WTC11 (cell line): ENCODE measurements around the gene STARD5. TPM values are rescaled to one million over a fixed set of nuclear protein-coding genes. Genes with fewer than 3 reads are reported as not detected.

Source experiments
- ATAC-seq: fragments of 200-7000 bp; cut with Tn5 transposase; 2 replicates; pipeline ENCODE4 v1.10.0; 2021; ENCODE audit warnings: mild to moderate bottlenecking, moderate library complexity
- CTCF ChIA-PET: fragments of 300-600 bp; sonication (Branson Sonifier 250); formaldehyde crosslinking; loops from one replicate; lab custom pipeline; 2021; ENCODE audit warnings: antibody characterized with exemption; lab: Charles Lee
- POLR2A ChIA-PET: fragments of 350-600 bp; sonication (Branson Sonifier 250); formaldehyde crosslinking; loops from one replicate; lab custom pipeline; 2021; ENCODE audit warnings: antibody characterized with exemption; lab: Charles Lee
- DNase-seq: peaks from one replicate; pipeline ENCODE4 v3.0.0; 2021; ENCODE audit warnings: low spot score
- H3K27ac Mint-ChIP-seq: 2 replicates; pipeline ENCODE4 v1.8.0; 2021; ENCODE audit warnings: mixed read lengths
- H3K27me3 Mint-ChIP-seq: 2 replicates; pipeline ENCODE4 v1.8.0; 2021; ENCODE audit warnings: low read depth, mild to moderate bottlenecking, moderate library complexity, mixed read lengths
- H3K36me3 Mint-ChIP-seq: 2 replicates; pipeline ENCODE4 v1.8.0; 2021; ENCODE audit warnings: mixed read lengths
- H3K4me1 Mint-ChIP-seq: 2 replicates; pipeline ENCODE4 v1.8.0; 2022; ENCODE audit warnings: mixed read lengths
- H3K4me3 Mint-ChIP-seq: 2 replicates; pipeline ENCODE4 v1.8.0; 2021; ENCODE audit warnings: mild to moderate bottlenecking, moderate library complexity, mixed read lengths
- H3K9me3 Mint-ChIP-seq: 2 replicates; pipeline ENCODE4 v1.8.0; 2021; ENCODE audit warnings: mixed read lengths
- ATF1 ChIP-seq: sonication (generic); formaldehyde crosslinking; IDR thresholded peaks from 2 replicates; pipeline ENCODE4 v1.8.1; 2023; ENCODE audit warnings: mild to moderate bottlenecking, moderate library complexity, missing genetic modification reagents
- CREB1 ChIP-seq: sonication (generic); formaldehyde crosslinking; IDR thresholded peaks from 2 replicates; pipeline ENCODE4 v1.8.0; 2023; ENCODE audit warnings: mild to moderate bottlenecking, missing genetic modification reagents
- CREM ChIP-seq: sonication (generic); formaldehyde crosslinking; IDR thresholded peaks from 2 replicates; pipeline ENCODE4 v1.8.1; 2022; ENCODE audit warnings: mild to moderate bottlenecking, missing genetic modification reagents, moderate library complexity
- ELF4 ChIP-seq: sonication (generic); formaldehyde crosslinking; IDR thresholded peaks from 2 replicates; pipeline ENCODE4 v1.8.1; 2022; ENCODE audit warnings: low read depth, mild to moderate bottlenecking, moderate library complexity, missing genetic modification reagents
- IRF2 ChIP-seq: sonication (generic); formaldehyde crosslinking; IDR thresholded peaks from 2 replicates; pipeline ENCODE4 v1.8.0; 2022; ENCODE audit warnings: low read depth, missing genetic modification reagents, borderline replicate concordance
- KAT7 ChIP-seq: sonication (generic); formaldehyde crosslinking; IDR thresholded peaks from 2 replicates; pipeline ENCODE4 v1.8.1; 2023; ENCODE audit warnings: missing genetic modification reagents, mild to moderate bottlenecking, borderline replicate concordance
- PRRX2 ChIP-seq: fragments of 250-450 bp; sonication (Bioruptor Pico); IDR thresholded peaks from 2 replicates; pipeline ENCODE4 v1.8.0; 2021; ENCODE audit warnings: mild to moderate bottlenecking
- SP1 ChIP-seq: sonication (generic); formaldehyde crosslinking; conservative IDR thresholded peaks from 2 replicates; pipeline ENCODE4 v1.8.1; 2022; ENCODE audit warnings: missing genetic modification reagents
- TCF7 ChIP-seq: sonication (generic); formaldehyde crosslinking; IDR thresholded peaks from 2 replicates; pipeline ENCODE4 v1.8.0; 2022; ENCODE audit warnings: mild to moderate bottlenecking, low read depth, missing genetic modification reagents, moderate library complexity
- TEAD1 ChIP-seq: sonication (generic); formaldehyde crosslinking; IDR thresholded peaks from 2 replicates; pipeline ENCODE4 v1.8.0; 2022; ENCODE audit warnings: mild to moderate bottlenecking, missing genetic modification reagents
- ZBTB21 ChIP-seq: sonication (generic); formaldehyde crosslinking; IDR thresholded peaks from 2 replicates; pipeline ENCODE4 v1.8.1; 2023; ENCODE audit warnings: mild to moderate bottlenecking, missing genetic modification reagents, borderline replicate concordance
- ZNF138 ChIP-seq: sonication (generic); formaldehyde crosslinking; conservative IDR thresholded peaks from 2 replicates; pipeline ENCODE4 v1.8.1; 2022; ENCODE audit warnings: mild to moderate bottlenecking, moderate library complexity, missing genetic modification reagents
- ZNF219 ChIP-seq: sonication (generic); formaldehyde crosslinking; IDR thresholded peaks from 2 replicates; pipeline ENCODE4 v1.8.0; 2023; ENCODE audit warnings: missing genetic modification reagents, mild to moderate bottlenecking, borderline replicate concordance
- ZNF396 ChIP-seq: fragments of 250-450 bp; sonication (Bioruptor Pico); IDR thresholded peaks from 2 replicates; pipeline ENCODE4 v1.8.0; 2021; ENCODE audit warnings: mild to moderate bottlenecking, moderate library complexity, borderline replicate concordance
- total RNA-seq: library from RNA; stranded (reverse); gene quantifications from 3 replicates; pipeline ENCODE4 v1.2.3, GENCODE V29; 2021
- TF ChIP-seq, protein P1 (sequence below): sonication (generic); formaldehyde crosslinking; IDR thresholded peaks from 2 replicates; pipeline ENCODE4 v1.8.1; 2023; ENCODE audit warnings: mild to moderate bottlenecking, missing genetic modification reagents, moderate library complexity
- TF ChIP-seq, protein P2 (sequence below): sonication (generic); formaldehyde crosslinking; conservative IDR thresholded peaks from 2 replicates; pipeline ENCODE4 v1.8.1; 2023; ENCODE audit warnings: mild to moderate bottlenecking, low read depth, missing genetic modification reagents, moderate library complexity
- TF ChIP-seq, protein P3 (sequence below): sonication (generic); formaldehyde crosslinking; IDR thresholded peaks from 2 replicates; pipeline ENCODE4 v1.8.1; 2023; ENCODE audit warnings: mild to moderate bottlenecking, missing genetic modification reagents
- TF ChIP-seq, protein P4 (sequence below): fragments of 250-450 bp; sonication (Bioruptor Pico); IDR thresholded peaks from 2 replicates; pipeline ENCODE4 v1.9.0; 2021; ENCODE audit warnings: mild to moderate bottlenecking
- TF ChIP-seq, protein P5 (sequence below): sonication (generic); formaldehyde crosslinking; IDR thresholded peaks from 2 replicates; pipeline ENCODE4 v1.8.1; 2023; ENCODE audit warnings: mild to moderate bottlenecking, missing genetic modification reagents
- TF ChIP-seq, protein P6 (sequence below): sonication (generic); formaldehyde crosslinking; IDR thresholded peaks from 2 replicates; pipeline ENCODE4 v1.8.0; 2023; ENCODE audit warnings: missing genetic modification reagents, mild to moderate bottlenecking, borderline replicate concordance

STARD5 gene
- total RNA-seq, 1 experiment from 2014 or later = 6.8 TPM

DNA sequence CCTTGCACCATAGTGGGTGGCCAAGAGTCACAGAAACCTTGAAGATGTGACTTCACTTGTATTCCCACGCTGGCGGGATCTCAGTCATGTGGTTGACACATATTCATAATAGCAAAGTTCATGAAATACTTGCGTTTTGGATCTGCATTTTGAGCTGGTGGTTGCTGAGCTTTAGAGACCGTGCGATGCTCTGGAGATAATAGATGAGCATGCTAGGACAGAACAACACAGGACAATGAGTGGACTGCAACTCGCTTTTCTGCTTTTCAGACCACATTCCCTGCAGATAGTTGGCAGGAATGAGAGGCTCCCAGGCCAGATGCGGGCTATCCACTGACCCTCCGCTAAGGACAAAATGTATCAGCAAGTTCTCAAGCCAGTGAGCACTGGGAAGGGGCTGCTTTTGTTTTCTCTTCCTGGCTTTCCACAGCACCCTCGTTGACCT, 13.8 kb upstream of the STARD5 start:
- no peak for TF ChIP-seq CREM
- no peak for TF ChIP-seq ZNF138
- TF ChIP-seq, protein P1, sequence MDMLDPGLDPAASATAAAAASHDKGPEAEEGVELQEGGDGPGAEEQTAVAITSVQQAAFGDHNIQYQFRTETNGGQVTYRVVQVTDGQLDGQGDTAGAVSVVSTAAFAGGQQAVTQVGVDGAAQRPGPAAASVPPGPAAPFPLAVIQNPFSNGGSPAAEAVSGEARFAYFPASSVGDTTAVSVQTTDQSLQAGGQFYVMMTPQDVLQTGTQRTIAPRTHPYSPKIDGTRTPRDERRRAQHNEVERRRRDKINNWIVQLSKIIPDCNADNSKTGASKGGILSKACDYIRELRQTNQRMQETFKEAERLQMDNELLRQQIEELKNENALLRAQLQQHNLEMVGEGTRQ = no peak
- no peak for TF ChIP-seq TCF7 (CRISPR knock-in tag)
- Mint-ChIP-seq H3K27me3 (no peaks in the 10 kb centered on the region), H3K4me3 (no peak overlapping the region), H3K4me1 (no peaks in the 10 kb centered on the region), H3K36me3 (no peaks in the 10 kb centered on the region), H3K9me3 (no peaks in the 10 kb centered on the region), H3K27ac (no peak overlapping the region)
- POLR2A ChIA-PET = no interaction called here
- ATAC-seq (no peak), DNase-seq (no peak)
- CTCF ChIA-PET = interaction anchor here (1.2 to 2.1 kb wide), 2 partner anchors 11 to 72 kb away, joined by 3 to 5 read pairs; no protein-coding TSS in a partner anchor

DNA sequence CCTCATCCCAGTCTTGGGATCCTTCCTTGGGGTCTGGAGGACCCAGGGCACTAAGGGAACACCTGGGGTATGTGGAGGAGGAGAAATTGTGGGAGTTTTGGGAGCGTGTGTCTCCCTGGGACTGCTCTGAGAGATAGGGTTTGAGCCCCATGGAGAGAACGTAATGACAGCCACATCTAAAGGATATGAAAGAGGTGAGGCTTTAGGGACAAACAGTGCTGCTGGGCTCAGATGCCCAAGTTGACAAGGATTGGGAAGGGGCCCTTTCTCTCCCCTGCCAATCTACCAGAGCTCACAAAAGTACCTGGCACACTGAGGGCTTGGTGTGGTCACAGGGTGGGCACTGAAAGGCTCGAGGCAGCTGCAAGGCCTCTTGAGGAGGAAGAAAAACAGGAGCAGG, 13.3 kb upstream of the STARD5 start:
- H3K4me1 Mint-ChIP-seq = no peaks in the 10 kb centered on the region
- no peaks in the 10 kb centered on the region for H3K9me3 Mint-ChIP-seq
- no peak for ATAC-seq
- no peak overlapping the region for H3K4me3 Mint-ChIP-seq
- DNase-seq = no peak
- POLR2A ChIA-PET = no interaction called here
- no peaks in the 10 kb centered on the region for H3K27me3 Mint-ChIP-seq
- H3K36me3 Mint-ChIP-seq = no peaks in the 10 kb centered on the region
- CTCF ChIA-PET = interaction anchor here (0.7 to 1.7 kb wide), 6 partner anchors 10 to 71 kb away, joined by 3 to 8 read pairs (median 4); partner anchors contain the start of gene STARD5
- H3K27ac Mint-ChIP-seq = no peak overlapping the region
- TF ChIP-seq ZNF219 (CRISPR knock-in tag) (no peak), PRRX2 (CRISPR knock-in tag) (no peak), ZNF396 (CRISPR knock-in tag) (no peak), IRF2 (CRISPR knock-in tag) (no peak), ATF1 (CRISPR knock-in tag) (no peak), CREB1 (CRISPR knock-in tag) (no peak), TCF7 (CRISPR knock-in tag) (no peak), TEAD1 (CRISPR knock-in tag) (no peak), SP1 (CRISPR knock-in tag) (no peak), ZBTB21 (CRISPR knock-in tag) (no peak), KAT7 (no peak), ELF4 (CRISPR knock-in tag) (no peak)
- TF ChIP-seq, protein P2, sequence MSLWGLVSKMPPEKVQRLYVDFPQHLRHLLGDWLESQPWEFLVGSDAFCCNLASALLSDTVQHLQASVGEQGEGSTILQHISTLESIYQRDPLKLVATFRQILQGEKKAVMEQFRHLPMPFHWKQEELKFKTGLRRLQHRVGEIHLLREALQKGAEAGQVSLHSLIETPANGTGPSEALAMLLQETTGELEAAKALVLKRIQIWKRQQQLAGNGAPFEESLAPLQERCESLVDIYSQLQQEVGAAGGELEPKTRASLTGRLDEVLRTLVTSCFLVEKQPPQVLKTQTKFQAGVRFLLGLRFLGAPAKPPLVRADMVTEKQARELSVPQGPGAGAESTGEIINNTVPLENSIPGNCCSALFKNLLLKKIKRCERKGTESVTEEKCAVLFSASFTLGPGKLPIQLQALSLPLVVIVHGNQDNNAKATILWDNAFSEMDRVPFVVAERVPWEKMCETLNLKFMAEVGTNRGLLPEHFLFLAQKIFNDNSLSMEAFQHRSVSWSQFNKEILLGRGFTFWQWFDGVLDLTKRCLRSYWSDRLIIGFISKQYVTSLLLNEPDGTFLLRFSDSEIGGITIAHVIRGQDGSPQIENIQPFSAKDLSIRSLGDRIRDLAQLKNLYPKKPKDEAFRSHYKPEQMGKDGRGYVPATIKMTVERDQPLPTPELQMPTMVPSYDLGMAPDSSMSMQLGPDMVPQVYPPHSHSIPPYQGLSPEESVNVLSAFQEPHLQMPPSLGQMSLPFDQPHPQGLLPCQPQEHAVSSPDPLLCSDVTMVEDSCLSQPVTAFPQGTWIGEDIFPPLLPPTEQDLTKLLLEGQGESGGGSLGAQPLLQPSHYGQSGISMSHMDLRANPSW (CRISPR knock-in tag) = no peak
- TF ChIP-seq, protein P3, sequence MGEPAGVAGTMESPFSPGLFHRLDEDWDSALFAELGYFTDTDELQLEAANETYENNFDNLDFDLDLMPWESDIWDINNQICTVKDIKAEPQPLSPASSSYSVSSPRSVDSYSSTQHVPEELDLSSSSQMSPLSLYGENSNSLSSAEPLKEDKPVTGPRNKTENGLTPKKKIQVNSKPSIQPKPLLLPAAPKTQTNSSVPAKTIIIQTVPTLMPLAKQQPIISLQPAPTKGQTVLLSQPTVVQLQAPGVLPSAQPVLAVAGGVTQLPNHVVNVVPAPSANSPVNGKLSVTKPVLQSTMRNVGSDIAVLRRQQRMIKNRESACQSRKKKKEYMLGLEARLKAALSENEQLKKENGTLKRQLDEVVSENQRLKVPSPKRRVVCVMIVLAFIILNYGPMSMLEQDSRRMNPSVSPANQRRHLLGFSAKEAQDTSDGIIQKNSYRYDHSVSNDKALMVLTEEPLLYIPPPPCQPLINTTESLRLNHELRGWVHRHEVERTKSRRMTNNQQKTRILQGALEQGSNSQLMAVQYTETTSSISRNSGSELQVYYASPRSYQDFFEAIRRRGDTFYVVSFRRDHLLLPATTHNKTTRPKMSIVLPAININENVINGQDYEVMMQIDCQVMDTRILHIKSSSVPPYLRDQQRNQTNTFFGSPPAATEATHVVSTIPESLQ (CRISPR knock-in tag) = no peak
- TF ChIP-seq, protein P4, sequence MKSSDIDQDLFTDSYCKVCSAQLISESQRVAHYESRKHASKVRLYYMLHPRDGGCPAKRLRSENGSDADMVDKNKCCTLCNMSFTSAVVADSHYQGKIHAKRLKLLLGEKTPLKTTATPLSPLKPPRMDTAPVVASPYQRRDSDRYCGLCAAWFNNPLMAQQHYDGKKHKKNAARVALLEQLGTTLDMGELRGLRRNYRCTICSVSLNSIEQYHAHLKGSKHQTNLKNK (CRISPR knock-in tag) = no peak
- TF ChIP-seq, protein P1 = no peak
- TF ChIP-seq, protein P5, sequence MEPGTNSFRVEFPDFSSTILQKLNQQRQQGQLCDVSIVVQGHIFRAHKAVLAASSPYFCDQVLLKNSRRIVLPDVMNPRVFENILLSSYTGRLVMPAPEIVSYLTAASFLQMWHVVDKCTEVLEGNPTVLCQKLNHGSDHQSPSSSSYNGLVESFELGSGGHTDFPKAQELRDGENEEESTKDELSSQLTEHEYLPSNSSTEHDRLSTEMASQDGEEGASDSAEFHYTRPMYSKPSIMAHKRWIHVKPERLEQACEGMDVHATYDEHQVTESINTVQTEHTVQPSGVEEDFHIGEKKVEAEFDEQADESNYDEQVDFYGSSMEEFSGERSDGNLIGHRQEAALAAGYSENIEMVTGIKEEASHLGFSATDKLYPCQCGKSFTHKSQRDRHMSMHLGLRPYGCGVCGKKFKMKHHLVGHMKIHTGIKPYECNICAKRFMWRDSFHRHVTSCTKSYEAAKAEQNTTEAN (CRISPR knock-in tag) = no peak
- TF ChIP-seq, protein P6, sequence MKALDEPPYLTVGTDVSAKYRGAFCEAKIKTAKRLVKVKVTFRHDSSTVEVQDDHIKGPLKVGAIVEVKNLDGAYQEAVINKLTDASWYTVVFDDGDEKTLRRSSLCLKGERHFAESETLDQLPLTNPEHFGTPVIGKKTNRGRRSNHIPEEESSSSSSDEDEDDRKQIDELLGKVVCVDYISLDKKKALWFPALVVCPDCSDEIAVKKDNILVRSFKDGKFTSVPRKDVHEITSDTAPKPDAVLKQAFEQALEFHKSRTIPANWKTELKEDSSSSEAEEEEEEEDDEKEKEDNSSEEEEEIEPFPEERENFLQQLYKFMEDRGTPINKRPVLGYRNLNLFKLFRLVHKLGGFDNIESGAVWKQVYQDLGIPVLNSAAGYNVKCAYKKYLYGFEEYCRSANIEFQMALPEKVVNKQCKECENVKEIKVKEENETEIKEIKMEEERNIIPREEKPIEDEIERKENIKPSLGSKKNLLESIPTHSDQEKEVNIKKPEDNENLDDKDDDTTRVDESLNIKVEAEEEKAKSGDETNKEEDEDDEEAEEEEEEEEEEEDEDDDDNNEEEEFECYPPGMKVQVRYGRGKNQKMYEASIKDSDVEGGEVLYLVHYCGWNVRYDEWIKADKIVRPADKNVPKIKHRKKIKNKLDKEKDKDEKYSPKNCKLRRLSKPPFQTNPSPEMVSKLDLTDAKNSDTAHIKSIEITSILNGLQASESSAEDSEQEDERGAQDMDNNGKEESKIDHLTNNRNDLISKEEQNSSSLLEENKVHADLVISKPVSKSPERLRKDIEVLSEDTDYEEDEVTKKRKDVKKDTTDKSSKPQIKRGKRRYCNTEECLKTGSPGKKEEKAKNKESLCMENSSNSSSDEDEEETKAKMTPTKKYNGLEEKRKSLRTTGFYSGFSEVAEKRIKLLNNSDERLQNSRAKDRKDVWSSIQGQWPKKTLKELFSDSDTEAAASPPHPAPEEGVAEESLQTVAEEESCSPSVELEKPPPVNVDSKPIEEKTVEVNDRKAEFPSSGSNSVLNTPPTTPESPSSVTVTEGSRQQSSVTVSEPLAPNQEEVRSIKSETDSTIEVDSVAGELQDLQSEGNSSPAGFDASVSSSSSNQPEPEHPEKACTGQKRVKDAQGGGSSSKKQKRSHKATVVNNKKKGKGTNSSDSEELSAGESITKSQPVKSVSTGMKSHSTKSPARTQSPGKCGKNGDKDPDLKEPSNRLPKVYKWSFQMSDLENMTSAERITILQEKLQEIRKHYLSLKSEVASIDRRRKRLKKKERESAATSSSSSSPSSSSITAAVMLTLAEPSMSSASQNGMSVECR (CRISPR knock-in tag) = no peak
